Measurements from ENCODE around the gene PRKCQ.

The PRKCQ gene

GRCh38 chr10:6465437-6465836 is 114.6 kb downstream of the PRKCQ start:
- Histone ChIP-seq H3K4me3 (no peak overlapping the region), H3K27ac (no peak overlapping the region)
- DNase-seq (ENCODE audit: low spot score) = no peak
- TF ChIP-seq, protein P1, sequence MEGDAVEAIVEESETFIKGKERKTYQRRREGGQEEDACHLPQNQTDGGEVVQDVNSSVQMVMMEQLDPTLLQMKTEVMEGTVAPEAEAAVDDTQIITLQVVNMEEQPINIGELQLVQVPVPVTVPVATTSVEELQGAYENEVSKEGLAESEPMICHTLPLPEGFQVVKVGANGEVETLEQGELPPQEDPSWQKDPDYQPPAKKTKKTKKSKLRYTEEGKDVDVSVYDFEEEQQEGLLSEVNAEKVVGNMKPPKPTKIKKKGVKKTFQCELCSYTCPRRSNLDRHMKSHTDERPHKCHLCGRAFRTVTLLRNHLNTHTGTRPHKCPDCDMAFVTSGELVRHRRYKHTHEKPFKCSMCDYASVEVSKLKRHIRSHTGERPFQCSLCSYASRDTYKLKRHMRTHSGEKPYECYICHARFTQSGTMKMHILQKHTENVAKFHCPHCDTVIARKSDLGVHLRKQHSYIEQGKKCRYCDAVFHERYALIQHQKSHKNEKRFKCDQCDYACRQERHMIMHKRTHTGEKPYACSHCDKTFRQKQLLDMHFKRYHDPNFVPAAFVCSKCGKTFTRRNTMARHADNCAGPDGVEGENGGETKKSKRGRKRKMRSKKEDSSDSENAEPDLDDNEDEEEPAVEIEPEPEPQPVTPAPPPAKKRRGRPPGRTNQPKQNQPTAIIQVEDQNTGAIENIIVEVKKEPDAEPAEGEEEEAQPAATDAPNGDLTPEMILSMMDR (IDR thresholded peaks at IDR 0.05) = no peak

- Histone ChIP-seq H3K27ac (no peak overlapping the region), H3K4me3 (no peak overlapping the region)
- no peak for DNase-seq (ENCODE audit: low spot score)
- TF ChIP-seq, protein P1 (IDR thresholded peaks at IDR 0.05) = no peak
Measured at GRCh38 chr10:6464862-6465430, 115.1 kb downstream of the PRKCQ start.

DNA sequence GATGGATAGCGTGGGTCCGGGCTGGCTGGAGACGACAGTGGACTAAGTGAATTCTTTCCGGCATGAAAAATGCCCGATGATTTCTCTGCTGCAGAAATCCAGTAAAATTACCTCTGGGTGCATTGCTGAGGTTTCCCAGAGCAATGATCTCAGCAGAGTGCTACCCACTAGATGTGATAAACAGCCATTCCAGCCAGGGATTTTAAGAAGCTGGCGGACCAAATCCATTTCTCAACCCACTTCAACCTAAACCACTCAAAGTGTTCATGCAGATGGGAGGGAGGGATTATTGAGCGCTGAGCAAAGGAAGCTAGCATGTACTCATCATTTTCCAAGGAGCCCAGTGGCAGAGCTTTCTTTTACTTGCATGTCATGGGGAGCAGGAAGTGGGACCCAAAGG is 116.7 kb downstream of the PRKCQ start:
- Histone ChIP-seq H3K4me3 (no peak overlapping the region), H3K27ac (no peak overlapping the region)
- no peak for DNase-seq (ENCODE audit: low spot score)
- TF ChIP-seq, protein P1 (IDR thresholded peaks at IDR 0.05) = no peak

DNA sequence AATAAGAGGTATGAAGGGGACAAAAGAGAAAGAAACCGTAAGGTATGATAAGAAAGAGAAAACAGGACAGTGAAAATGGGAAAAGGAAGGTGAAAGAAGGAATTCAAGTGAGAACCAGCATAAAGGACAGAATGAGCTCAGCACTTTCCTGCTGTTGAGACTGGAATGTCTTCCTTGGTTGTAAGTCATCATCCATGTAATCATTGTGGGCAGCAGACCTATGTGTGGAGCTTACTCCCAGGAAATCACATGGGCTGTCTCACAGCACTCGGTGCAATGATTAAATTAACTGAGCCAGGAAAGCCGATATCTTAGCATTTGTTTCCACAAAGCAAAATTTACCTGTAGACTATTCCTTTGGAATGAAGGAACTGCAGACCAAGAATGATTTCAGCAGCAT is 118.1 kb downstream of the PRKCQ start:
- TF ChIP-seq, protein P1 (IDR thresholded peaks at IDR 0.05) = no peak
- DNase-seq (ENCODE audit: low spot score) = no peak
- Histone ChIP-seq H3K27ac (no peak overlapping the region), H3K4me3 (no peak overlapping the region)

DNA sequence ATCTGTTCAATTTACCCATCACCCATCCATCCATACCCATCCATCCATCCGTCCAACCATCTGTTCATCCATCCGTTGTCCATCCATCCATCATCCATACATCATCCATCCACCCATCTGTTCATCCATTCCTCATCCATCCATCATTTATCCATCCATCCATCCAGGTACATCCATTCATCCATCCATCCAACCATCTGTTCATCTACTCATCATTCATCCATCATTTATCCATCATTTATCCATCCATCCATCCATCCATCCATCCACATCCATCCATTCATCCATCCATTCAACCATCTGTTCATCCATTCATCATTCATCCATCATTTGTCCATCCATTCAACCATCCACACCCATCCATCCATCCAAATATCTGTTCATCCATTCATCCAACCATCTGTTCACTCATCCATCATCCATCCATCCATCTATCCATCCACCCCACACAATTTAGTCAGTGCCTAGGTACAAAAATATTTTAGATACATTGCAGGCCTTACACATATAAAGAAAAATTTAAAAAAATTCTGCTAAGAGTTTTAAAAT is 119.1 kb downstream of the PRKCQ start:
- DNase-seq (ENCODE audit: low spot score) = no peak
- no peak overlapping the region for H3K4me3 ChIP-seq
- H3K27ac ChIP-seq = no peak overlapping the region
- TF ChIP-seq, protein P1 (IDR thresholded peaks at IDR 0.05) = no peak

DNA sequence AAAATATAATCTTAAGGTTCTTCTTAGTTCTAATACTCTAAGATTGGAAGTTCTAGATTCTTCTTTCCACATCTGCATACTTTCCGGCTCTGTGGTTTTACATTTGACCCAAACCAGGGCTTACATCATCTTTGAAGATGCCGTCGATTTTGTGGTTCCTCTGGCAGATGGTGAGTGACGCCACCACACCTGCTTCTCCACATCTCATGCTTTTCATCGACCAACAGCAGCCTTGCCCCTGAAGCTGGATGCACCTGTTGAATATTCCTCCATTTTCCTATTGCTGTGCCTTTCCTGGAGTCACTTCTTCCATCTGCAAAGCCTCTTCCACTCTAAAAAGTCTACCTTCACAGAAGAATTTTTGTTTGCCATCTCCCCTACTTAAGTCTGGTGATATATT is 121.3 kb downstream of the PRKCQ start:
- Histone ChIP-seq H3K4me3 (no peak overlapping the region), H3K27ac (no peak overlapping the region)
- DNase-seq (ENCODE audit: low spot score) = no peak
- TF ChIP-seq, protein P1 (IDR thresholded peaks at IDR 0.05) = no peak

DNA sequence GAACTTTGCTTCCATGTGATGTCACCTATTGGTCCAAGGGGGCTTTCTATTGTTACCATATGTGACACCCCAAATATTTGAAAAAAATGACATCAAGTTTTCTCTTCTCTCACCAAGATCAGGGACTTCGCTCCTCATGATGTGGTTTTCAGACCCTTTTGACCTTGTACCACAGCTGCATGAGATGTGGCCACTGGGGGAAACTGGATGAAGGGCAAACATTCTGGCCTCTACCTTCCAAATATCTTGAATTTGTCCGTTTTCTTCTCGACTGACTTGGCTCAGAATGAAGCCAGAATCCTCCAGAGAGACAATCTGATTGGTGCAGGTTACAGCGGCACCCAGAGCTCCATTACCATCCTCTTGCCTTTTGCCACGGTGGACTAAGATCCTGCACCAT is 122.7 kb downstream of the PRKCQ start:
- Histone ChIP-seq H3K27ac (no peak overlapping the region), H3K4me3 (no peak overlapping the region)
- no peak for DNase-seq (ENCODE audit: low spot score)
- TF ChIP-seq, protein P1 (IDR thresholded peaks at IDR 0.05) = no peak

All from coronary artery (tissue), 2 donors.